Measurements from ENCODE around the gene SLC48A1.

DNA sequence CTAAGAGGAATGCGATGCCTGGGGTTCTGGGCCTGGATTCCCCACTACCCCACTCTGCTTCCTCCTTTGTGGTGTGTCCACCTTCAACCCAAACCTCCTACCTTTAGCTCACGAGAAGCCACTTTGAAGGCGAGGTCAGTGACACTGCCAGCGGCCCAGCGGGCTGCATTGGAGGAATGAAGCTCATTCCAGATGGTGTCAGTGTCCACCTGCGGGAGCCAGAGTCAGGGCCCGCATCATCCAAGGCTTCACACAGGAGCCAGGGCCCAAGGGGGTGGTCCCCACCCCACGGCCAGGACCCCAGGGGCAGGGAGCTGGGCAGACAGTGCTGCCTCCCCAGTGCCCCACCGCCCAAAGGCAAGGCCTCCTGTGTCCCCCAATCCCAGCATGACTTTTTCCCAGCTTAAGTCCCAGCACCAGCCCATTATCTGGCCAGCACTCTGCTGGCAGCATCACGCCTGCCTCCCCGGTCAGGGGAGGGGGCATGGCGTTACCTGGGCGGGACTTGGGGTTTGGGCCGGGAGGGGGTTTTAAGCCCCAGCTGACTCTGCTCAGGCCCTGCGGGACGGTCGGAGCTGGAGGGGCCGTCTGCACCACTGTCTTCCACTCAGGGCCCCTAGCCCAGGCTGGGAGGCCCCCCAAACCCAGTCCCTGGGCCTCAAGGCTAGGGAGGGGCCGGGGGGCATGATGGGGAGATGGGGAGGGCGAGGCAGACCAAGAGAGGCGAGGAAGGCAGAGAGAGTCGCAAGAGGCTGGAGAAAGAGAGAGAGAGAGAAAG lies 16.9 kb downstream of the SLC48A1 start:
- TF ChIP-seq POLR2A (IDR thresholded peaks at IDR 0.05), result no peak
- TF ChIP-seq, protein P1, sequence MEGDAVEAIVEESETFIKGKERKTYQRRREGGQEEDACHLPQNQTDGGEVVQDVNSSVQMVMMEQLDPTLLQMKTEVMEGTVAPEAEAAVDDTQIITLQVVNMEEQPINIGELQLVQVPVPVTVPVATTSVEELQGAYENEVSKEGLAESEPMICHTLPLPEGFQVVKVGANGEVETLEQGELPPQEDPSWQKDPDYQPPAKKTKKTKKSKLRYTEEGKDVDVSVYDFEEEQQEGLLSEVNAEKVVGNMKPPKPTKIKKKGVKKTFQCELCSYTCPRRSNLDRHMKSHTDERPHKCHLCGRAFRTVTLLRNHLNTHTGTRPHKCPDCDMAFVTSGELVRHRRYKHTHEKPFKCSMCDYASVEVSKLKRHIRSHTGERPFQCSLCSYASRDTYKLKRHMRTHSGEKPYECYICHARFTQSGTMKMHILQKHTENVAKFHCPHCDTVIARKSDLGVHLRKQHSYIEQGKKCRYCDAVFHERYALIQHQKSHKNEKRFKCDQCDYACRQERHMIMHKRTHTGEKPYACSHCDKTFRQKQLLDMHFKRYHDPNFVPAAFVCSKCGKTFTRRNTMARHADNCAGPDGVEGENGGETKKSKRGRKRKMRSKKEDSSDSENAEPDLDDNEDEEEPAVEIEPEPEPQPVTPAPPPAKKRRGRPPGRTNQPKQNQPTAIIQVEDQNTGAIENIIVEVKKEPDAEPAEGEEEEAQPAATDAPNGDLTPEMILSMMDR (IDR thresholded peaks at IDR 0.05), result no peak
